HG03342 (cell line): ENCODE data around the gene DUOXA1.
"Not testable (repeated sequence)": the region's sequence is repeated elsewhere in the genome, so short reads cannot be mapped to it uniquely, and the experiment has no call there.

ENCODE experiments used
- ATAC-seq: cut with Tn5 transposase; IDR thresholded peaks from one replicate; pipeline ENCODE4 v1.9.1; 2021; ENCODE audit warnings: mild to moderate bottlenecking, moderate library complexity; ENCODE audit not compliant: unreplicated experiment

The DUOXA1 gene

DNA sequence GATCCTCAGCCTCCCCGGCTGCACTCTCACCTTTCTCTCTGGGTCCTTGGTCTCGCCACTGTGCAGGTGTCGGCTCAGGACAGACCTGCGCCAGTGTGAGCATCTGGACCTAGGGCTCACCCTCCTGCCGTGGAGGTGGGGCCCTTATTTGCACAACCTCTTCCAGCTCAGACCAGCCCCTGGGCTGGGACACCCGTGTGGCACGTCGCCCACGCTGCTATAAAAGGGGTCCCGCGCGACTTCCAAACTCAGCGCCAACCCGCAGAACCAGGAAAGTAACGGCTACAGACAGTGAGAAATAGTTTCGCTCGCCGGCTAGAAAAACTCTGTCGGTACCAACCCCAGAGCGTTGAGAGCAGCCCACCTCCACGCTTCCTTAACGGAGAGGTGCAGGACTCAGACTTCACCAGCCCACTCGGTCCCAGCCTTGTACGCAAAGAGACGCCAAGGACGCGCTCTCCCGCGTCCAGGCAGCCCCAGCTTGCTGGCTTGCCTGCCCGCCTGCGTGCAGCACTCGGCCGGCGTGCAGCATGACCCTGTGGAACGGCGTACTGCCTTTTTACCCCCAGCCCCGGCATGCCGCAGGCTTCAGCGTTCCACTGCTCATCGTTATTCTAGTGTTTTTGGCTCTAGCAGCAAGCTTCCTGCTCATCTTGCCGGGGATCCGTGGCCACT lies 15.5 kb downstream of the DUOXA1 start, which contains the start of the genes DUOX2 and DUOXA2:
TSS of gene DUOX2 (minus strand) at position 97 of the 675 bp plus-strand sequence. CDS start 761 bp downstream, outside the sequence.
TSS of gene DUOXA2 (plus strand) at position 251 of the 675 bp plus-strand sequence. CDS start at position 531, 280 bp downstream.
- no peak for ATAC-seq

DNA sequence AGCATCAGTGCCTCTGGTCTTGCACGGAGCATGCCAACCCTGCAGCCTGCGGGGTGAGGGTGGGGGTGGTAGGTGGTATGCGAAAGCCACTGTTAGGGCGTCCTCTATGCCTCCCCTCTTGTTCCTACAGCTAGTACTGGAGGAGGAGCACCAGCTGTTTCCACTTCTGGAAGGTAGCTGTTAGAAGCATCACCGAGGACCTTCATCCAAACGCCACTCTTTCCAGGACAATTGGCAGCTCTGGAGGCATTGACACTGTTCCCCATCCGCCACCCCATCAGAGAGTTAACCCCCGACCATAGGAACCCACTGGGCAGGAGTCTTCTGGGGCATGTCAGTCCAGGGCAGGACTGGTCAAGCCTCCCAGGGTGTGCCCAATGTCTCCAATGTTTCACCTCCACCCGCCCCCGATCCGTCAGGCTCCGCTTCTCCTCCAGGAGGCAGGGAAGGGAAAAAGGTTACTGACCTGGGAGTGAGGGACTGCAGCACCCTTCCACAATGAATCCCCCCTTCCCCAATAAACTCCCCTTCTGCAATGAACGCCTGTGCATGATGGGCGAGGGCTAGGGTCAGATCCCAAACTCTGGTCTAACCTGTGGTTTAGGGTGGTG lies 16.2 kb downstream of the DUOXA1 start:
- ATAC-seq, result no peak

- no peak for ATAC-seq
Measured at GRCh38 chr15:45112591-45113379, 16.9 kb downstream of the DUOXA1 start.

DNA sequence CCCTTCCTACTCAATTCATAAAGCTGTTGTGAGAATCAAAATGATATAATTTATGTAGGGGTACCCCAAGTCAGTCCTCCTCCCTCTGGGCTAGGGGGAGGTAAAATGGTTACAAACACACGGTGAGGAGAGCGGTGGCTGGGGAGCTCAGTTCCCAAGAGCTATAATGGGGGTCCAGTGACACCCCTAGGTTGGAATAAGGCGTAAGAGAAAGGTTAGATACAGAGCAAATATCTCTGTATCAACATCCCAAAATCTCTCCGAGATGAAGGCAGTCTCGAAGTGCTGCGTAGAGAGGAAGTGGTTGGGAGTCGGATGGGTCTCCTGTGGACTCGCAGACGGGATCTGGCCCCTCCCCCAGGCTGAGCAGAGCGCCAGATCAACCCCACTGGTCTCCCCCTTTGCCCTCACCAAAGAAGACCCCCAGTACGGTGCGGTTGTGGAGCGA lies 17.5 kb downstream of the DUOXA1 start:
- ATAC-seq, result no peak

GRCh38 chr15:45111390-45112142 lies 18.1 kb downstream of the DUOXA1 start:
- ATAC-seq, result no peak

- ATAC-seq, result no peak
Measured at GRCh38 chr15:45110256-45110820, 19.3 kb downstream of the DUOXA1 start.

DNA sequence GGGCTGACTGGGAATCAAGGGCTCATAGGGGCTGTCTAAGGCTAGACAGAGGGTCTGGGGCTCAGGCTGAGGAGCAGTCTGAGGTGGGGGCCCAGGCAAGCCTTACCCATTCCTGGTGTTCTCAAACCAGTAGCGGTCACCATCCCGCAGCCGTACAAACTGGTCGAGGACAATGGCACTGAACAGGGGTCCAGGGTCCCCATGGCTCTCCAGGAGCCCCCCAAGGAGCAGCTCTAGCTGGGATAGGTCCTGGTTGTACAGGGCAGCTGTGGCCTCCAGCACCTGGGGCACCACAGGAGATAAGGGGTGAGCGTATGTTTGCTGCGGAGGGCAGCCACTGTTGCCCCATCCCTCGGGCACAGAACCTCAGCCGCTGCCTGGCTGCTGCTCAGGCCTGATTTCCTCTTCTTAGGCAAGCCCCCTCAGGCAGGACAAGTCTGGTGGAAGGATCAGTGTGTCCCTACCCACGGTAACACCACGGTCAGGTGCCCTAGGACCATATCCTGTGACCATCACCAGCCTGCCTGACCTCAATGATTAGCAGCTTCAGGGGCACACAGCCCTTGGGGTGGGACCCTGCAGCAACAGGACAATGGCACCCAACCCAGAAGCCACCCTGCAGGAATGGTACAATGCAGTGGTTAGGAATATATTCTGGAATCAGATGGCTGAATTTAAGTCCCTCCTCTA lies 21.6 kb downstream of the DUOXA1 start:
- no peak for ATAC-seq

DNA sequence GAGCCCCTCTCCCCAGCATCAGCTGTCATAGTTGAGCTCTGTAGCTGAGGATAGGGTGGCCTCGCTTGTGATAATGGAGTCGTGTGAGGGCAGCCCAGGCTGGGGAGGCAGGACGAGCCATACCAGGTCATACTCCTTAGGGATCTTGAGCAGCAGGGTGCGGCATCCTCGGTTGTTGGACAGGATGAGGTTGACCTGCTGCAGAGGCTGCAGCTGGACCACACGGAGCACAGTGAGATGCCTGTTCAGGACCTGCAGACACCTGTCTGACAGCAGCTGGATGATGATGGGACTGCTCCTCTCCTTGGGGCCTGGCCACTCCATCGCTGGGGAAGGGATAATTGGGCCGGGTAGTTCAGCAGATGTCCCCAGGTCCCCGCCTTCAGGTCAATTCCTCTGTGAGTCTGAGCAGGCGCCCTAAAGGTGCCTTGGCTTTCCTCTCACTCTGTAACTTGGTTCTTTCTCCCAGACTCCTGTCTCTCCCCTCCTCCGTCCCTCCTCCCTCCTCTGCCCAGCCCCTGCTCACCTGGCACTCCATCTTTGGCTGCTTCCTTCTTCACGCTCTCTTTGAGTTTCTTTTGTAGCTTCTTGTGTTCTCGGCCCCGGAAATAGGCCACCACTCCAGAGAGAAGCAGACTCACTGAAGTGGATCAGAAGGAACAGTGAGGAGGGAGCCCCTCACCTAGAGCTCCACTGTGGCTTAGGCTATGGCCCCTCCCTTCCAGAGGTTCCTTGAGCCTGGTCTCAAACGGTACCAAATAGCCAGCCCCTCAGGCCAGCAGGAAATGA lies 23.5 kb downstream of the DUOXA1 start:
- no peak for ATAC-seq

DNA sequence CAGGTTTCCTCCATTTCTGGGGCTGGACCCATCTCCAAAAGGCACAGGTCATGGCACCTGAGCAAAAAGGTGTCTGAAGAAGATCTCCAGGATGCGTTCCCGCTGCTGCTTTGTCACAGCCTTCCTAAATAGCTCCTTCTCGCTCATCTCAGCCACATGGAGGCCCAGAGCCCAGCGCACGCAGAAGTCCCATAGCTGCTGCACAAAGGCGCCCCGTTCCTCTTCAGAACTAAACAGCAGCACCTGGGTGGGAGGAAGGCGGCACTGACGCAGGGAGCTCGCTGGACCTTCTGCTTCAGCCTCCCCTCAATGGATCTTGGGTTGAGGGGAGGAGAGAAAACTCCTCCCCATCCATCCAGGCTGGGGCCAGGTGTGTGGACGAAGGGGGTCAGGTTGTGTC lies 24.1 kb downstream of the DUOXA1 start:
- ATAC-seq, result no peak

DNA sequence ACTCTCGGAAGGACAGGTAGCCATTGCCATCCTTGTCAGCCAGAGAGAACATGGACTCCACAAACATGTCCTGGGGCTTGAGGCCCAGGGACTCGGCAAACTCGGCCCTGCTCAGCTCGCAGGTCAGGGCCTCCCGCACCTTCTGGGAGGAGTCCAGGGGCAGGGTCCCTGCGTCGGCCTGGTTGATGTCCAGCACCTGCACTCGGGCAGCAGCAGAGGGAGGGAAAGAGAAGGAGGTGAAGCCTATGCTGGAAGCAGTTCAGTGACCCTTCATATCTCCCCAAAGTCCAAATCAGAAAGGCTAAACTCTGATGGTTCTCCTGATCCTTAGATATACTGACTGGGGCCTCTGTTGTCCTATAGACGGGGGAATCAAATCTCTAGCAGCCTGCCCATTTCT lies 25.5 kb downstream of the DUOXA1 start:
- not testable (repeated sequence) for ATAC-seq

DNA sequence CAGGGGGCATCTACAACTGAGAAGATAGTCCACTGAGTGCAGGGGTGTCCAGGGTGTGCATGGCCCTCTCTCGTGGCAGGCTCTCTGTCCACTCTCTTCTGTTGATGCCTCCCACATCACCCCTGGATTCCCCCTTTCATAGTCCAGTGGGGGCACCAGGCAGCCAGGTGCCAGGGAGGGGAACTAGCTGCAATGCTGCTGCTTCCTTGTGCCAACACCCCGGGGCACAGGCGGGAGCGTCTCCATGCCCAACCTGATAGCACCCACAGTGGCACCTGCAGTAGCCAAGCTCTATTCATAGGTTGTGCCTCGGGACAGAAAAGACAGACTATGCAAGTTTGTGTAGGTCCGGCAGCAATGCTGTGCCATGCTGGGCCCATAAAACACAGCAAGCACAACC lies 27.5 kb downstream of the DUOXA1 start:
- ATAC-seq, result no peak

DNA sequence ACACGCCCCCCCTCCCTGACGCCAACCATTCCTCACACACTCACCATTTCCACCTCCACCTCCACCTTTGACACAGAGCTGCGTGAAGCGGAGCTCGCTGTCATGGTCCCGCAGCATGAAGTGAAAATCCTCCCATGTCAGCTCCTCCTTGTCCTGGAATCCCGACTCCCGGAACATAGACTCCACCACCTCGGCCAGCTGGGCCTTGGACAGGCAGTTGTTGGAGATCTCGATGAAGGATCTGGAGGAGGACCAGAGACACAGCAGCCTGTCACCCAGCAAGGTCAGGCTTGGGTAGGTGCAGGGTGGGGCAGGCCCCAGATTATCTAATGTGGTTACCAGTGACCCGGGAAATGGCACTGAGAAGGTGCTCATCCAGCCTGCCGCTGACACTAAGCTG lies 27.9 kb downstream of the DUOXA1 start:
- no peak for ATAC-seq

- no peak for ATAC-seq
Measured at GRCh38 chr15:45100884-45101625, 28.6 kb downstream of the DUOXA1 start.

GRCh38 chr15:45099549-45100165 lies 30.0 kb downstream of the DUOXA1 start:
- no peak for ATAC-seq

DNA sequence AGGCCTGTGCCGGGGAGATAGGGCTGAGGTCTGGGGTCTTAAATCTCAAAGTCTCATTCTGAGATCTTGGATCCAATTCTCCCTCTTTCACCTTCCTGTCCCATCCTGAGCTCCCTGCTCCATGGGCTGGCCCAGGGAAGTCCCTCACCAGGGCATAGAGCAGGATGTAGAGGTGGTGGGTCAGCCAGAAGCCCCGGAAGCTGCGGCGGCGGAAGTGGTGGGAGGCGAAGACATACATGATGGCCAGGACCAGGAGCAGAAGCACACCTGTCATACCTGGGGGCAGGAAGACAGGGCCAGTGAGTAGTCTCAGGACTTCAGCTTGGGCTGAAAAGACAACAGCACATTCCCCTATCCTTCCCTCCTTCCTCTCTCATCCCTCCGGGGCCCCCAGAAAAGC lies 32.2 kb downstream of the DUOXA1 start:
- no peak for ATAC-seq

DNA sequence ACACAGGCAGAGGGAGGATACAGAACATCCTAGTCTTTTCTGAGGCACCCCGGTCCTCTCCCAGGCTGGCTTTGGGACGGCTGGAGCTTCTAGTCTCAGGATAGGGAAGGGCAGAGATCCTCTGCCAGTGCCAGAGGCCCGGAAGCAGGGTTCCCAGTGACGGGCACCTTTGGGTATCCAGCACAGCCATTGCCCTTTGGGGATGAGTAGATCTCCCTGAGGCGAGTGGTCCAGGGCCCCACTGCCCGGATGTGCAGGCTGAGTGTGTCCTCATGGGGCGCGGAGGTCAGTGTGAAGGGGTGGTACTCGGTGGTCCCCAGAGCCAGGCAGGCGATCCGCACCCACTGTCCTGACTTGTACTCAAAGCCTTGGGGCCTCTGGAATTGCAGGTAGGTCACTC lies 34.0 kb downstream of the DUOXA1 start:
- no peak for ATAC-seq

- no peak for ATAC-seq
Measured at GRCh38 chr15:45094358-45094730, 35.3 kb downstream of the DUOXA1 start.
